Esophagus squamous epithelium (tissue), 5 donors: ENCODE data around the gene LFNG. TPM values are rescaled to one million over a fixed set of nuclear protein-coding genes. Genes with fewer than 3 reads are reported as not detected.

Experiments
- DNase-seq: peaks from one replicate; lab custom pipeline; 2025; lab: John Stamatoyannopoulos, UW
- H3K27ac ChIP-seq, 4 donors: fragments of 200-600 bp; sonication (generic); one replicate each; pipeline ENCODE4 v1.5.1; 2016 to 2019; ENCODE audit warnings: mild to moderate bottlenecking in 1 of 4
- H3K27me3 ChIP-seq, 4 donors: fragments of 200-600 bp; sonication (generic); 1 replicate in 3 of 4; 2 replicates in 1 of 4; pipeline versions ENCODE4 v1.5.1 to v1.6.0; 2017 to 2021; ENCODE audit warnings: antibody characterized with exemption in 1 of 4
- H3K36me3 ChIP-seq, 3 donors: fragments of 200-600 bp; sonication (generic); one replicate each; pipeline ENCODE4 v1.5.1; 2016 to 2019
- H3K4me1 ChIP-seq, 3 donors: fragments of 200-600 bp; sonication (generic); one replicate each; pipeline ENCODE4 v1.5.1; 2017 to 2019
- H3K4me3 ChIP-seq, 4 donors: fragments of 200-600 bp; sonication (generic); 1 replicate in 3 of 4; 2 replicates in 1 of 4; pipeline ENCODE4 v1.5.1; 2016 to 2019; ENCODE audit warnings: mild to moderate bottlenecking in 2 of 4, moderate library complexity in 1 of 4
- H3K9me3 ChIP-seq, 3 donors: fragments of 200-600 bp; sonication (generic); one replicate each; pipeline ENCODE4 v1.5.1; 2016 to 2019
- POLR2A ChIP-seq, 4 donors: fragments of 450-650 bp; IDR thresholded peaks; one replicate each; pipeline ENCODE4 v1.6.1; 2017; ENCODE audit warnings: antibody characterized with exemption in 4 of 4, mild to moderate bottlenecking in 4 of 4, moderate library complexity in 3 of 4
- WGBS, 2 donors: methylation state at CpG; one replicate each; pipeline ENCODE4 v1.1.5; 2018; 5-methylcytosine and 5-hydroxymethylcytosine counted together
- intact Hi-C: fragments of 100-400 bp; cut with DNase I; formaldehyde crosslinking; loops from one replicate; pipeline ENCODE4 v1.15.0; 2022
- total RNA-seq, 4 donors: library from RNA; depleted of rRNA; stranded (reverse); fragments of >200 nt; gene quantifications; one replicate each; pipeline ENCODE4 v1.1.0, GENCODE V29; 2016
- TF ChIP-seq, protein P1 (sequence below), 6 experiments: fragments of 450-650 bp in 4 of 6; fragments of 200-600 bp in 2 of 6; sonication (generic) in 2 of 6; IDR thresholded peaks; one replicate each; pipeline ENCODE4 v1.5.1; 2016 to 2019; ENCODE audit warnings: antibody characterized with exemption in 6 of 6, mild to moderate bottlenecking in 4 of 6, moderate library complexity in 4 of 6
- donor health status: DM: yes; HTN: yes; CAD: no.

LFNG gene
- total RNA-seq, 4 donors from 2014 or later, result 6.1 to 17.2 (median 11.9) TPM

DNA sequence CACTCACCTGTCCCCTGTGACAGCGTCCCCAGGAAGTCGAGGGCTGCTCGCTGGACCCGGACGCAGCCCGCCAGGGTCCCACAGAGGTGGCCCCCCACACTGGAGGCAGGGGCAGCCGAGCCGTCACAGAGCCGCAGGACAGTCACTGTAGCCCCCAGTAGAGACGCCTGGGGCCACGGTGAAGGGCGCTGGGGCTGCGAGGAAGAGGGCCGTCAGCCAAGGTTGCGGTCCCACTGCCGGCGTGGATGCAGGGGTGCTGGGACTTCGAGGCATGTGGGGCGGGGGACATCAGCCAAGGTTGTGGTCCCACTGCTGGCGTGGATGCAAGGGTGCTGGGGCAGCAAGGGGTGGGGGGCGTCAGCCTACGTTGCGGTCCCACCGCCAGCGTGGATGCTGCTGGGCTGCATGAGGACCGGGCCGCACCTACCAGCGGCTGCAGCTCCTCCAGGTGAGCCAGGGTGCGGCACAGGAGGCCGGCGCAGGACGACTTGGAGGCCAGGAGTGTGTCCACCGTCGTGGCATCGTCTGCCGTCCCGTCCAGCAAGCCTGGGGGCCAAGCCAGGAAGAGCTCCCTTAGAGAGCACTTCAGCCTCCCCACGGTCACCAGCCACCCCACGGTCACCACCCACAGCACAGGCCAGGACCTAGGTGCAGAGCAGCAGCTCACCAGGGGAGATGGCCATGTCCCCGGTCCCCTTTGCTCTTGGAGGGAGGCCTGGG is 21.9 kb downstream of the LFNG start:
- no peaks in the 10 kb centered on the region for H3K27me3 ChIP-seq
- DNase-seq, result no peak
- WGBS, 2 donors, result 100% methylated on average over 2 to 3 of the region's 40 CpGs
- peaks cover 44 to 93% (median 49%) of the 10 kb centered on the region in 3 donors for H3K36me3 ChIP-seq
- no peaks in the 10 kb centered on the region for H3K4me1 ChIP-seq
- intact Hi-C loops, result no loop called here
- H3K9me3 ChIP-seq, result no peaks in the 10 kb centered on the region
- H3K4me3 ChIP-seq, result no peak overlapping the region
- TF ChIP-seq, protein P1, sequence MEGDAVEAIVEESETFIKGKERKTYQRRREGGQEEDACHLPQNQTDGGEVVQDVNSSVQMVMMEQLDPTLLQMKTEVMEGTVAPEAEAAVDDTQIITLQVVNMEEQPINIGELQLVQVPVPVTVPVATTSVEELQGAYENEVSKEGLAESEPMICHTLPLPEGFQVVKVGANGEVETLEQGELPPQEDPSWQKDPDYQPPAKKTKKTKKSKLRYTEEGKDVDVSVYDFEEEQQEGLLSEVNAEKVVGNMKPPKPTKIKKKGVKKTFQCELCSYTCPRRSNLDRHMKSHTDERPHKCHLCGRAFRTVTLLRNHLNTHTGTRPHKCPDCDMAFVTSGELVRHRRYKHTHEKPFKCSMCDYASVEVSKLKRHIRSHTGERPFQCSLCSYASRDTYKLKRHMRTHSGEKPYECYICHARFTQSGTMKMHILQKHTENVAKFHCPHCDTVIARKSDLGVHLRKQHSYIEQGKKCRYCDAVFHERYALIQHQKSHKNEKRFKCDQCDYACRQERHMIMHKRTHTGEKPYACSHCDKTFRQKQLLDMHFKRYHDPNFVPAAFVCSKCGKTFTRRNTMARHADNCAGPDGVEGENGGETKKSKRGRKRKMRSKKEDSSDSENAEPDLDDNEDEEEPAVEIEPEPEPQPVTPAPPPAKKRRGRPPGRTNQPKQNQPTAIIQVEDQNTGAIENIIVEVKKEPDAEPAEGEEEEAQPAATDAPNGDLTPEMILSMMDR (IDR thresholded peaks at IDR 0.05), result no peak
- no peak for TF ChIP-seq POLR2A (IDR thresholded peaks at IDR 0.05)
- H3K27ac ChIP-seq, result no peak overlapping the region

DNA sequence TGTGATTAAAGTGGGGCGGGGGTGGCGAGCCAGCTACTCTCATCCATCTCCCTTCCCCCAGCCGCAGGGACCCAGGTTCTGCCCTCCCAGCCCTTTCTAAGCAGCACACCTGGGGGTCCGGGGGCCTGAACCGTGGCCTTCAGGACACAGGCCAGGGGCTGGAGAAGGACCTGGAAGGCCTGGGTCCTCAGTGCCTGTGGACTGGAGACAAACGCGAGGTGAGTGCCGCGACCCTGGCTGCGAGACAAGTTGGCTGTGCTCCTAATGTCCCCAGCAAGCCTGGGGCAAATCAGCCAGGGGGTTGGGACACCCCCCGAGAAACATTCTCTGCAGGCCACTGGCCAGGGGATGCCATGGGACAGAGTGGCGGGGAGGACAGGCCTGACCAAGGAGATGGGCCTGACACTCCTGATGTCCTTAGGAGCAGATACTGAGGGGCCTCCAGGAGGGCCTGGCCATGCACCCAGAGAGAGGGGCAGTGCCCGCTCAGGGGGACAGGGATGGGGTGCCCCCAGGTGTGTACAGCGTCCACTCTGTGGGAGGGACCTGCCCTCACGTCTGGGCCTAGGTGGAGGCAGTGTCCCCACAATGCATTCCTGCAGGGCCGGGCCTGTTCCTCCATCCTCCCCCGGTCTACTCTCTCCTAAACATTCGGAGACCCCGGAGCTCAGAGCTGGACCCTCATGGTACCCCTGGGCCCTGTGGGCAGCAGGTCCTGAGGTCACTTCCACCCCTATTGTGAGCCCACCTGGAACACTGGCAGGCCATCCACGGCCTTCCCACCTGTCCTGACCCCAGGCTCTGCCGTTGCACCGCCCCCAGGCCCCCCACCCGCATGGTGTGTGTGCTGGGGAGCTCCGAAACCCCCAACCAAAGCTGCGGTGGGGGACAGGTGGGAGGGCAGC is 22.7 kb downstream of the LFNG start:
- TF ChIP-seq, protein P1 (IDR thresholded peaks at IDR 0.05), result no peak
- TF ChIP-seq POLR2A (IDR thresholded peaks at IDR 0.05), result no peak
- WGBS, 2 donors, result 88 to 91% methylated on average over 7 to 10 of the region's 25 CpGs
- H3K27ac ChIP-seq, result no peak overlapping the region
- no peaks in the 10 kb centered on the region for H3K4me1 ChIP-seq
- no peak for DNase-seq
- no peaks in the 10 kb centered on the region for H3K27me3 ChIP-seq
- H3K9me3 ChIP-seq, result no peaks in the 10 kb centered on the region
- no peak overlapping the region for H3K4me3 ChIP-seq
- peaks cover 44 to 100% (median 54%) of the 10 kb centered on the region in 3 donors for H3K36me3 ChIP-seq
- intact Hi-C loops, result no loop called here

DNA sequence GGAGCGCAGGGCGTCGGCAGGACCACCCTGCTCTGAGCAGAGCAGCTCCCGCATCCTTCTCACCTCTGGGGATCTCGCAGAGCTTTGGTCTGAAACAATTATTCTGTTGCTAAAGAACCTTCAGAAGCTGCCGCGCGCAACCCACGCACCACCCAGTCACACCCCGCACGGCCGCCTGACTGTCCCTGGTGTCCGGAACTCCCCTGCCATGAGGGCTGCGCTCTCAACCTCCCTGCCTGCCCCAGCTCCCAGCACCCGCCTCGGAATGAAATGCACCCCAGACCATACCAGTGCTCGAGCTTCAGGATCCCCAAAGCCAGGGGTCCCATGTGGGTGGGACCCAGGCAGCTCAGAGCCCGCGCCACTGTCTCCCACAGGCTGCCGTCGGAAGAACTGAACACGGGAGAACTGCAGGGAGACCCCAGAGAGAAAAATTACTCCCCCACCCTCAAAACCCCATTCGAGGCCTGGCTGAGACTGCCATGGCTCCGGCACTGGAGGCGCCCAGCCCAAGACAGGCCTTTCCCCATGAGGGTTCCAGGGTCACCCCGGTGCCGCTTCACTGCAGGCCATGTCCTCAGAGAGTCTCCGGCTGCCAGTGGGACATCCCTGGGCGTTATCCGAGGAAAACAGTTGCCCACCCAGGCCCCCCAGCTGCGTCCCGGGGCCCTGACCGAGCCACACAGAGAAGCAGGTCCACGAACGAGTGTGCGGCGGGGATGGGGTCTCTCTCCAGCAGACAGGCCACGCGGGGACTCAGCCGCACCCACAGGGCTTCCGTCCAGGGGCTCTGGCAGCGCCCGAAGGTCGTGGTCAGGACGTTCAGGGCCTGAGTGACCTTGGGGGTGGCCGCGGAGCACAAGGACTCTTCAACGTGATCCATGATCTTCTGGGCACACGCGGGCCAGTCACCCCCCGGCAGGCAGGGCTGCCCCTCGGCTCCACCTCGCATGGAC is 23.6 kb downstream of the LFNG start:
- WGBS, 2 donors, result 90 to 91% methylated on average over 12 to 16 of the region's 53 CpGs
- TF ChIP-seq, protein P1 (IDR thresholded peaks at IDR 0.05), result no peak
- no peak for TF ChIP-seq POLR2A (IDR thresholded peaks at IDR 0.05)
- Histone ChIP-seq H3K36me3 (peaks cover 41 to 100% (median 51%) of the 10 kb centered on the region in 3 donors), H3K4me1 (no peaks in the 10 kb centered on the region), H3K27me3 (no peaks in the 10 kb centered on the region), H3K4me3 (no peak overlapping the region), H3K9me3 (no peaks in the 10 kb centered on the region), H3K27ac (no peak overlapping the region)
- intact Hi-C loops, result no loop called here
- DNase-seq, result no peak

DNA sequence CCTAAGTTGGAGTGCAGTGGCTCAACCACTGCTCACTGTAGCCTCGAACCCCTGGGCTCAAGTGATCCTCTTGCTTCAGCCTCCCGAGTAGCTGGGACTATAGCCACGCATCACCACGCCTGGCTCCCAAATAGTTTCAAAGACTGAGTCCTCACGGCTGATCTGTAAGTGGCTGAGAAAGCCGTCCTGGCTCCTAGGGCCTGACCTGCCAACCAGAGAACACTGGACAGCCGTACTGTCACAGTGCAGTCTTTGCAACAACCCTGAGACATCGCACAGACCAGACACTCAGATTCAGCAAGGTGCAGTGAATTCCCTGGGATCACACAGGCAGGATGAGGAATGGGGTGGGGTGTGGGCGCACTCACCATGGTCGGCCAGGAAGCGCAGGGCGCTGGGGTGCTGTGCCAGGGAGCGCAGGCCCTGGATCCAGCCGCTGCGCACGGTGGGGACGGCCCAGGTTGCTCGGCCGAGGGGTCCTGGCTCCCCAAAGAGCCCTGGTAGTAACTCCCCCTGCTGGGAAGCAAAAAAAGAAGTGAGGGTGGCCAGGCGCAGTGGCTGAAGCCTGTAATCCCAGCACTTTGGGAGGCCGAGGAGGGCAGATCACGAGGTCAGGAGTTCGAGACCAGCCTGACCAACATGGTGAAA is 25.1 kb downstream of the LFNG start:
- no peak for TF ChIP-seq POLR2A (IDR thresholded peaks at IDR 0.05)
- TF ChIP-seq, protein P1 (IDR thresholded peaks at IDR 0.05), result no peak
- Histone ChIP-seq H3K4me3 (no peak overlapping the region), H3K27me3 (no peaks in the 10 kb centered on the region), H3K4me1 (no peaks in the 10 kb centered on the region), H3K36me3 (peaks cover 28 to 100% (median 37%) of the 10 kb centered on the region in 3 donors), H3K9me3 (no peaks in the 10 kb centered on the region), H3K27ac (no peak overlapping the region)
- intact Hi-C loops, result no loop called here
- WGBS, 2 donors, result 60 to 96% methylated on average over 1 to 13 of the region's 23 CpGs
- no peak for DNase-seq
